HG02852 (cell line): ENCODE results near the gene FOLR1.

Experiments
- ATAC-seq: cut with Tn5 transposase; IDR thresholded peaks from one replicate; pipeline ENCODE4 v1.9.1; 2021; ENCODE audit warnings: mild to moderate bottlenecking, moderate library complexity; ENCODE audit not compliant: unreplicated experiment

The FOLR1 gene

DNA sequence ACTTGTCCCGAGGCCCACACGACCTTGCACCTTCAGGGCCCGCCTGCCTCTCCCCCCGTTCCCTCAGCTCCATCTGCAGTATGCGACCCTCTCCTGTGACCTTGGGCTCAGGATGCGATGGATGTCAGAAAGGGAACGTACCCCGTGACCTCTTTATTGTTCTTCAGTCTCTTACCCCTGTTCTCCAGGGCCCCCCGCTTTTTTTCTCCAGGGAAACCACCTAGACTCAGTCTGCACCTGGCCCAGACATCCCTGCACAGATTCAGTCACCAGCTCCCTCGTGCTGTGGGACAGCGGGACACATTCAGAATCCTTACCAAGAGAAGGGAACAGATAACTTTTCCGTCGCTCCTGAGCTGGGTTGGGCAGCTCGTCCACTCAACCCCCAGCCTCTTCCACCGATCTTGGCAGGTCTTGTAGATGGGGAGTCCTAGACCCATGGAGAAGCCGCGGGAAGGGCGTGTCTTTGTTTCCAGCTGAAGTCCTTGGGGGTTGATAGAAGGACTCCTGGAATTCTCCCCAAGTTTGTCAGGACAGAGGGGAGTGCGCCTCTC is 53.4 kb downstream of the FOLR1 start:
- no peak for ATAC-seq
